Lower lobe of right lung (tissue), 2 donors: Measurements from ENCODE around the gene MS4A10. TPM values are rescaled to one million over a fixed set of nuclear protein-coding genes. Genes with fewer than 3 reads are reported as not detected.

ENCODE experiments used
- ATAC-seq, 2 donors: fragments of 200-7000 bp; cut with Tn5 transposase; one replicate each; pipeline ENCODE4 v1.9.1; 2020 to 2022; ENCODE audit warnings: mild to moderate bottlenecking in 2 of 2, moderate library complexity in 2 of 2
- DNase-seq: peaks from one replicate; pipeline ENCODE4 v3.0.0-alpha.2; 2020
- H3K27ac ChIP-seq: fragments of 200-600 bp; one replicate; pipeline ENCODE4 v1.8.0; 2022
- H3K27me3 ChIP-seq: fragments of 200-600 bp; one replicate; pipeline ENCODE4 v1.8.0; 2022; ENCODE audit warnings: low read depth
- H3K36me3 ChIP-seq: fragments of 200-600 bp; one replicate; pipeline ENCODE4 v1.8.0; 2022; ENCODE audit warnings: mild to moderate bottlenecking
- H3K4me1 ChIP-seq: fragments of 200-600 bp; one replicate; pipeline ENCODE4 v1.8.0; 2022
- H3K4me3 ChIP-seq: fragments of 200-600 bp; one replicate; pipeline ENCODE4 v1.8.0; 2022; ENCODE audit warnings: mild to moderate bottlenecking
- H3K9me3 ChIP-seq: fragments of 200-600 bp; one replicate; pipeline ENCODE4 v1.8.0; 2022
- intact Hi-C: fragments of 100-400 bp; cut with DNase I; formaldehyde crosslinking; loops from one replicate; pipeline ENCODE4 v1.11.0; 2022
- total RNA-seq: library from RNA; stranded (reverse); fragmentation: NEBNext Ultra II Directional; extraction: Animal tissue kit (Norgen Biotek cat#: 25700); gene quantifications from one replicate; pipeline ENCODE4 v1.2.1, GENCODE V29; 2021
- TF ChIP-seq, protein P1 (sequence below): fragments of 200-600 bp; IDR thresholded peaks from one replicate; pipeline ENCODE4 v1.8.0; 2022; ENCODE audit warnings: antibody characterized with exemption, mild to moderate bottlenecking
- donor health status: DM: no; HTN: yes; CAD: no; lungs with severe emphysema.

Gene MS4A10
- total RNA-seq, 1 donor from 2014 or later, result not detected

DNA sequence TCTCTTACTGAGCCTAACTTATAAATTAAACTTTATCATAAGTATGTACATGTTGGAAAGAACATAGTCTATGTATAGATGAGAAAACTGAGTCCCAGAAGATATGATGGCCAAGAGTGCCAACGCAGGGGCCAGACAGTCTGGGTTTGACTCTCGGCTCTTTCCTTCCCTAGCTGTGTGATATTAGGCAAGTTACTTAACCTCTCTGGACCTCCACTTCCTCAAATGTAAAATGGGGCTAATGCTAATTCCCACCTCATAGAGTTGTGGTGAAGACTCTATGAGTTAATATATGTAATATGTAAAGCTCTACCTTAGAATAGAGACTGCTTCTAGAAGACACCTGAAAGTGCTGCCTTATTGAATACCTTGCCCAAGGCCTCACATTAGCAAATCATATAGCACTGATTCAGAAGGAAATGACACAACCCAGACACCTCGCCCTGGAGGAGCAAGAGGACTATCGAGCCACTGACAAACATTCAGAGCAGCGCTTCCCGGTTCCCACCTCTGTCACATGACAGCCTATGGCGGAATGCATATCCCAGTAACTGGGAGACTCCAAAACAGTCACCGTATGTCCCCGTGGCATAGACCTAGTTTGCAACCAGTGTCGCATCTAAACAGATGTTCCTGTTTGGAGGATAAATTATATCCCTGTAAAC, 45.5 kb downstream of the MS4A10 start:
- intact Hi-C loops, result loop anchor here (5.0 kb wide), 1 partner anchor 67 kb away; no protein-coding TSS in a partner anchor
- TF ChIP-seq, protein P1, sequence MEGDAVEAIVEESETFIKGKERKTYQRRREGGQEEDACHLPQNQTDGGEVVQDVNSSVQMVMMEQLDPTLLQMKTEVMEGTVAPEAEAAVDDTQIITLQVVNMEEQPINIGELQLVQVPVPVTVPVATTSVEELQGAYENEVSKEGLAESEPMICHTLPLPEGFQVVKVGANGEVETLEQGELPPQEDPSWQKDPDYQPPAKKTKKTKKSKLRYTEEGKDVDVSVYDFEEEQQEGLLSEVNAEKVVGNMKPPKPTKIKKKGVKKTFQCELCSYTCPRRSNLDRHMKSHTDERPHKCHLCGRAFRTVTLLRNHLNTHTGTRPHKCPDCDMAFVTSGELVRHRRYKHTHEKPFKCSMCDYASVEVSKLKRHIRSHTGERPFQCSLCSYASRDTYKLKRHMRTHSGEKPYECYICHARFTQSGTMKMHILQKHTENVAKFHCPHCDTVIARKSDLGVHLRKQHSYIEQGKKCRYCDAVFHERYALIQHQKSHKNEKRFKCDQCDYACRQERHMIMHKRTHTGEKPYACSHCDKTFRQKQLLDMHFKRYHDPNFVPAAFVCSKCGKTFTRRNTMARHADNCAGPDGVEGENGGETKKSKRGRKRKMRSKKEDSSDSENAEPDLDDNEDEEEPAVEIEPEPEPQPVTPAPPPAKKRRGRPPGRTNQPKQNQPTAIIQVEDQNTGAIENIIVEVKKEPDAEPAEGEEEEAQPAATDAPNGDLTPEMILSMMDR, result no peak
- Histone ChIP-seq H3K4me1 (no peaks in the 10 kb centered on the region), H3K36me3 (no peaks in the 10 kb centered on the region), H3K4me3 (no peak overlapping the region), H3K27ac (no peak overlapping the region), H3K27me3 (peaks cover 29% of the 10 kb centered on the region), H3K9me3 (no peaks in the 10 kb centered on the region)
- ATAC-seq, result peak in 1 of 2 donors; percentile 4
- no peak for DNase-seq

DNA sequence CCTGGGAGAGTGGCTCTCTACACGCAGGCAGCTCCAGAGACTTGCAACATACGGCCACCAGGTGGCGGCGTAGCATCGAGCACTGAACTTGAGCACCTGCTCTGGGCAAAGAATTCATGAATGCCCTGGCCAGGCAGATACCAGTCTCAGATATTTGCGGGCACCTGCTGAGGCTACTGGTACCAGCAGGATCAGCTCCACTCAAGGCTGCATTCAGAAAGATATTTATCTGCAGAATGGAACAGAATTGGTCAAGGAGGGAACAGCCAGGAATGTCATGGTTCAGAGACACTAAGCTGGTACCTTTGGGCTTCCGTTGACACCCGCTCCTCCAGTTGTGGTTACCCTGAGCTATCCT, 46.0 kb downstream of the MS4A10 start:
- Histone ChIP-seq H3K27ac (no peak overlapping the region), H3K27me3 (peaks cover 27% of the 10 kb centered on the region), H3K4me1 (no peaks in the 10 kb centered on the region), H3K9me3 (no peaks in the 10 kb centered on the region), H3K36me3 (no peaks in the 10 kb centered on the region), H3K4me3 (no peak overlapping the region)
- TF ChIP-seq, protein P1, result peak; percentile 97
- ATAC-seq (peak; percentile 90 to 93), DNase-seq (peak; percentile 88)
- intact Hi-C loops, result loop anchor here (5.0 kb wide), 1 partner anchor 66 kb away; no protein-coding TSS in a partner anchor

DNA sequence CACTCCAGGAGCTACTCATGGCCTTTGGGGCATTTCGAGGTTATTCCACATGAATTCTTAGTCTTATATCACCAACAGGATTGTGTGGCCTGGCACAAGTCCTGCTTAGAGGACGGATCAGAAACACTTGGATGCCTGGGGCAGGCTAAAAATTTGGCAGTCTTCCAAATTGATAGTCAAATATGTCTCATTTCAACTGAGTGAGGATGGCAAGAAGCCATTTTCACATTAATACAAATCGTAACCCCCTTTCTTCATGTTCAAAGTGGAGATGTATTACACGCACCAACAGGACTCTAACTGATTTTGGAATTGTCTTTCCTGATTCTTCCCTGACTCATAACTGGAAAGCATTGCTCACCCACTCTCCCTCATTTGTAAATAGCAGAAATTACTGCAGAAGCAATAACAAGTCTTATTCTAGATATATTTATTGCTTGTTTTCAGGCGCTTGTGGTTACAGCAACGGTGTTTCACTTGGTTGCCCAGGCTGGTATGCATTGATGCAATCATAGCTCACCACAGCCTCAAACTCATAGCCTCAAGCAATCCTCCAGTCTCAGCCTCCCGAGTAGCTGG, 46.5 kb downstream of the MS4A10 start:
- Histone ChIP-seq H3K36me3 (no peaks in the 10 kb centered on the region), H3K27me3 (peaks cover 27% of the 10 kb centered on the region), H3K27ac (no peak overlapping the region), H3K4me3 (no peak overlapping the region), H3K4me1 (no peaks in the 10 kb centered on the region), H3K9me3 (no peaks in the 10 kb centered on the region)
- TF ChIP-seq, protein P1, result no peak
- DNase-seq (no peak), ATAC-seq (no peak)
- intact Hi-C loops, result loop anchor here (5.0 kb wide), 1 partner anchor 66 kb away; no protein-coding TSS in a partner anchor

DNA sequence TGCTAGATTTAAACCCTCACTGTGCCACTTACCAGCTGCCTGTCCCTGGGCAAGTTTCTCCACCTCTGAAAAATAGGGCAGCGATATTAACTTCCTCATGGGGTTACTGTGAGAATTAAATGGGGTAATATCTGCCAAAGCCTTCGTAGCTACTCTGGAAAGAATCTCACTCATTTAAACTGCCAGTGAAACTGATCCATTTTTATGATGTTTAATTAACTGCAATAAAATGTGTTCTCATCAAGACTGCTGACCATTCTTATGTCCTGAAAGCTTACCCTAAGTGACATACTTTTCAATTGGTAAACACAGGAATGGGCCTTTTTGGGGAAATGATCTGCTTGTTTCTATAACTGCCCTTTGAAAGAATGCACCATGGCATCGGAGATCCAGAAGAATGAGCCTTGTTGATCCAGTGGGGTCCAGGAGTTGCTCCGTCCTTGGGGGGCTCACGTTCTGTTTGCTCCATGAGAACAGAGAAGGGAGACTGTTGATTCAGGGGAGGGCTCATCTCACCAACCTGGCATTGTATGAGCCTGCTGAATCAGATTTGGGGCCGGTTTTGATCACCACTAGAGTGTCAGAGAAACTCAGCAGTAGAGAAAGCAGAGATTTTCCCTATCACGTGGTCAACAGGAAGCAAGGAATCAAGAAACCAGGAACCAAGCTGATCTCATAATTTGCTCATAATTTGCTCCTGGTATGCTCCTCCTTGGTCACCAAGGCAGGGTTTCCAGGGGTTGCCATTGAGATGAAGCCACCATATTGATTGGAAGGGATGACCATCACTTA, 49.8 kb downstream of the MS4A10 start:
- no peaks in the 10 kb centered on the region for H3K36me3 ChIP-seq
- intact Hi-C loops, result loop anchor here (5.0 kb wide), 1 partner anchor 62 kb away; no protein-coding TSS in a partner anchor
- TF ChIP-seq, protein P1, result no peak
- H3K27ac ChIP-seq, result peak overlapping the region; percentile 0
- peaks cover 13% of the 10 kb centered on the region for H3K27me3 ChIP-seq
- DNase-seq, result no peak
- peak in 1 of 2 donors; percentile 35 for ATAC-seq
- no peaks in the 10 kb centered on the region for H3K9me3 ChIP-seq
- H3K4me1 ChIP-seq, result no peaks in the 10 kb centered on the region
- no peak overlapping the region for H3K4me3 ChIP-seq

DNA sequence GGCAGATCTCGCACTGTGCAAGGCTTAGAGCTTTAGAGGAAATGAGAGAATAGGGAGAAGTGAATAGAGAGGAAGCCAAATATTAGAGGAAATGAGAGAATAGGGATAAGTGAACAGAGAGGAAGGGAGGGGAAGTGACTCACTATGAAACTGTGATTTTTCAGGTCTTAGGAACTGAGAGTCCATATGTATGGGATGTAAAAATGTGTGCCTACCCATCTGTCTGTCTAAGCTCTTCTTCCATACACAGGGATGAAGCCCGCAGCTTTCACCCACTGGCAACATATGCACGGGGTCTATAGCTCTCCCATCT, 50.4 kb downstream of the MS4A10 start:
- no peaks in the 10 kb centered on the region for H3K4me1 ChIP-seq
- H3K9me3 ChIP-seq, result no peaks in the 10 kb centered on the region
- H3K27me3 ChIP-seq, result peaks cover 13% of the 10 kb centered on the region
- H3K4me3 ChIP-seq, result no peak overlapping the region
- H3K36me3 ChIP-seq, result no peaks in the 10 kb centered on the region
- intact Hi-C loops, result no loop called here
- H3K27ac ChIP-seq, result no peak overlapping the region
- DNase-seq (no peak), ATAC-seq (peak; percentile 46 to 56)
- TF ChIP-seq, protein P1, result no peak
